ENCODE measurements around the gene C15orf62.

C15orf62 gene

GRCh38 chr15:40756938-40757337, 12.8 kb upstream of the C15orf62 start:
- DNase-seq, result no peak

- no peak for DNase-seq
Measured at GRCh38 chr15:40759961-40760360, 9.8 kb upstream of the C15orf62 start.

GRCh38 chr15:40762919-40763800, 6.6 kb upstream of the C15orf62 start:
- peak; percentile 49 for DNase-seq

DNA sequence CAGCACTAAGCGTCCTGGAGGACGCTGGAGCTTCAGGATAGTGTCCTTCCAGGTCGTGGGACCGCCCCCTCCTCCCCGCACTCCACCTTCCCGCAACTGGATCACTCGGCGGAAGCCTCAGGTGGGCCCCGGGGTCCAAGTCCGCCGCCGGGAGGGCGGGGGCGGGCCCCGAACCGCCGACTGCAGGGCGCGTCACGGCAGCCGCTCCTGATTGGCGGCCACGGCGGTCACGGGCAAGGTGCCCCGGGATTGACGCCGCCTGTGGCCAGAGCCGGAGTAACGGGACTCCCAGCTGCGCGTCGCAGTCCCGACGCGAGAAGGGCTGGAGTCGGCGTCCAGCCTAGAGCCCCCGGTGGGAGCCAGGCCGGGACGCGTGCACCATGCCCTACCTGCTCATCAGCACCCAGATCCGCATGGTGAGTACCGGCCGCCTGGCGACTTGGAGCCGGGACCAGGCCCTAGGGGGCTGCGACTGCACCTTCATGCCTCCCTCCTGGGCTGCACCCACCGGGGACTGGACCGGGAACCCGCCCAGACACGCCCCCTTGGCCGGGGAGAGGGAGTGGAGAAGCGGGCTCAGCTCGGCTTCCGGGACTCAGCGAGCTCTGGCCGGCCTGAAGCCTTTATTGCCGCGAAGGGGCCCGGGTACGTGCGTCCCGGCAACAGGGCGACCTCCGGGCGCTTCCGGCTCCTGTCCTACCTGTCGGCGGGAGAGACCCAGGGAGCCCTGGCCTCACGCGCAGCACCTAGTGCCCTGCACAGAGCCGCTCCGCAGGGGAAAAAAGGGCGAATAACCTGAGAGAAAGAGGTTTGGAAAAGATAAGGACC, 5.8 kb upstream of the C15orf62 start, which contains the start of gene GCHFR:
TSS of gene GCHFR (plus strand) at position 268 of the 828 bp plus-strand sequence. CDS start at position 381, 113 bp downstream.
- peak; percentile 23 for DNase-seq

GRCh38 chr15:40764629-40765103, 5.1 kb upstream of the C15orf62 start:
- no peak for DNase-seq

- DNase-seq, result no peak
Measured at GRCh38 chr15:40766194-40766815, 3.5 kb upstream of the C15orf62 start.

DNA sequence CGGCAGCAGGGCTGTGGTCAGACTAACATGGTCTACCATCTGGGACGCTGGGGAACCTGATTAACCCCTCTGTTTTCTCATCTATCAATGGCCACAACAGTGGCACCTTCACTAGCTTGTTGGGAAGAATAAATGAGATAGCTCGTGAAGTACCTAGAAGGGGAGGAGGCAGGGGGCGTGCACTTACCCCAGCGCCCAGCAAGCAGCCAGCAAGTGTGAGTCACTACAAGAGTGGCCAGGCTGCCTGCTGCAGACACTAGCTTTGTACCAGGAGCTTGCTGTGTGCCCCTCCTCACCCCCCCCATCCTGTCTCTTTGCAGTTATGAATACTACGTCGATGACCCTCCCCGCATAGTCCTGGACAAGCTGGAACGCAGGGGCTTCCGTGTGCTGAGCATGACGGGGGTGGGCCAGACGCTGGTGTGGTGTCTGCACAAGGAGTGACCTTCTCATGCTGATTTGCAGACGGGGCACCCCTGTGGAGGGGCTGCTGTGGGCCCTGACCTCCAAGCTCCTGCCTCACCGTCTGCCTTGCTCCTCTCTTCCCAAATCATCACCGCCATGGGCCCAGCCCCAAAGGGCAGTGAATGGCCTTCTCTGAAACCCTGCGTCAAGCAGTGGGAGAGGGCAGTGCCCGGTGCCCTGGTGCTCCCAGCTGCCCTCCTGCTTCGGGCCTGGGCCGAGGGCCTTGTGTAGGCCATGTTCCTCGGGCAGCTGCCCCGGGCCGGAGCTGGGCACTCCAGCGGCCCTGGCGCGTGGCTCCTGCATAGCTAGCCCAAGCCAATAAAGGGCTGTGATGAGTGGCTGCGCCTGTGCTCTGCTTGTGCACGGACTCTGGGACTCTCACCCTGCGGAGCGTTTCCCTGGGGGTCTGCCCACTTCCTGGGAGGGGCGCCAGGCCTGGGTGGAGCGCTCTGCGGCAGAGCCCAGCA, 2.6 kb upstream of the C15orf62 start:
- no peak for DNase-seq

DNA sequence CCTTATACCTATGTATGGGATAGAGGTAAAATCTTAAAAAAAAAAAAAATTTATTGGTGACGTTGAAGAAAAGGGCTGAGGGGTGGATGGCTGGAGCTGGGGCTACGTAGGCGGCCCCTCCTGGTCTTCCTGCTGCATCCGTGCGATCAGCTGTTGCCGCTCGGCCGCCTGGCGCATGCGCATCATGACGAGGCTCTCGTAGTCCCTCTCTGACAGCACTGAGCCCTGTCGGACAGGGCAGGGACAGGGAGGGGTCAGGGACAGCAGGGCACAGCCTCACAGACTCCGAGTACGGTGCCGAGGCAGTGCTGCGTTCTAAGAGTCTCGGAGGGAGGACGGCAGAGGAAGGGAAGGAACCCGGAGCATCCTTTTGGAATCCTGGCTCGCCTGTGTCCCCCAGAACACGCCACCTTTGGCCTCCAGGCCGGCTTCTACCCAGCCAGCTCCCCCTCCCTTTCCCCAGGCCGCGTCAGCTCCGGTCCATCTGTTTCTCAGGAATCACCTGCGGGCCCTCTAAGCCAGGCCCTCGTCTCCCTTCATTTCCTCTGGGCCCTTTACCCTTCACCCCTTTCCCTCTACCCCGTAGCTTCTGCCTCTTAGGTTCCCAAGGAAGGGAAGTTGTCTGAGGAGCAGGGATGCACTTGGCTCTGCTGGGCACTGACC, 1.8 kb upstream of the C15orf62 start:
- no peak for DNase-seq

DNA sequence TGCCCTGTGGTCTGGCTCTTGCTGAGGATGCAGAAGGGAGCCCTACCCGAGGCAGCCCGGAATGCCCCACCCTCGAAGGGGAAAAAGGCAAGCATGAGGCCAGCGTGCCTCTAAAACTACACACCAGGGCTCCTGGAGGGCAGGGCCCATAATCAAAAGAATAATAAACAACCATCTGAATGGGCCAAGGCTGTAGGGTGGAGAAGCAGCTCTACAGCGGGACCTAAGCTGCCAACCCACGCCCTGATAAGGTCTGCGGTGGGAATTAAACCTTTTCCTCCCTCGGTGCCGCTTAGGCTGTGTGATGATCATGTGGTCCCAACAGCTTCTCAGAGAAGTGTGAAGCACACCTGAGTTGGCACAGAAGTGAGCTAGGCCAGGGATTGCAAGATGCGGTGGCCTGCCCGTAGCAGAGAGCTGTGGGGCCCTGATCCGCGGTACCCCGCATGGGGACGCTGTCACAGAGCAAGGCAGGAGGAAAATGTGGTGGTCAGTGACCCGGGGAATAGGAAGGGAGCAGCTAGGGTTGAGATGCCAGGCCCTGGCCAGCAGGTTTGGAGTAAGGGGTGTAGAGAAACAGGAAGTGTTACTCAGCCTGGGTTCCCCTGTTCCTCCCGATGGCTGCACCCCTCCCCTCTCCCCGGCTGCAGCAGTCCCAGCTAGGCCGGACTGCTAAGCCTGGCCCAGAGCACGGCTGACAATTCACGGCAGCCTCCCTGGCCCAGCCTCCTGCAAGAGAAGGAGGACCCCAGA, 1.1 kb upstream of the C15orf62 start:
- DNase-seq, result no peak

DNA sequence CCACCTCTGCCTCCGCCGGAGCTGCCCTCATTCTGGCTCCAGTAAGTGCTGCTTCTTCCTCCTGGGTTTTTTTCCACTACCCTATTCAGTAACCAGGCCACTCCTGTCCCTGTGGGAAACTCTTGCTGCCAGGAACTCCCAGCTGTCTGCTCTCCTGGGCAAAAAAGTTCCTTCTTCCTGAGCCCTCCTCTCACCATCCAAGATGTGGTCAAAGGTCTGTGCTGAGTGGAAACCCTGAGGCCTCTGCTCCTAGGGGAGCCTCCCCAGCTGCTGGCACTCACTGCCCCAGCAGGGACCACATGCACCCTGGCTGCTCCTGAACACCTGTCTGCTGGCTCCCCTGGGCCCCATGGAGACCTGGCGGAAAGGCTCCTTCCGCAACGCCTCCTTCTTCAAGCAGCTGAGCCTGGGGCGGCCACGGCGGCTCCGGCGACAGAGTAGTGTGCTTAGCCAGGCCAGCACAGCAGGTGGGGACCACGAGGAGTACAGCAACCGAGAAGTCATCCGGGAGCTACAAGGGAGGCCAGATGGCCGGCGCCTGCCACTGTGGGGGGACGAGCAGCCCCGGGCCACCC, 454 bp downstream of the C15orf62 start:
- peak; percentile 46 for DNase-seq

DNA sequence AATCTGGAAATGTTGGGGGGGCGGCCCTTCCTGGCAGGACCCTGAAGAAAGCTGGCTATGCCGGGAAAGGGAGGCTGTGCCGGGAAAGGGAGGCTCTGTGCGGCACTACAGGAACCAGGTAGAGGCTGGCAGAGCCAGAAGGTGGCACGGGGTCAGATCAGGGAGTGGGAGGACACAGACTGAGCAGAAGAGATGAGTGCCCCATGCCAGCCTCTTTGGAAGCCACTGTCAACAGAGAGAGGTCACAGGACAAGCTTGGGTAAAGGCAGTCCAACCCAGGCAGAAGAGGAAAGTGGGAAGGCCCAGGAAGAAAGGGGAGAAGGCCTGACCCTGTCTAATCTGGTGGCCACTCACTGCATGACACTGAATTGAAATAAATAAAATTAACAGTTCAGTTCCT, 1.5 kb downstream of the C15orf62 start:
- no peak for DNase-seq

- no peak for DNase-seq
Measured at GRCh38 chr15:40772014-40772413, 2.2 kb downstream of the C15orf62 start.

GRCh38 chr15:40773496-40773895, 3.7 kb downstream of the C15orf62 start:
- no peak for DNase-seq

DNA sequence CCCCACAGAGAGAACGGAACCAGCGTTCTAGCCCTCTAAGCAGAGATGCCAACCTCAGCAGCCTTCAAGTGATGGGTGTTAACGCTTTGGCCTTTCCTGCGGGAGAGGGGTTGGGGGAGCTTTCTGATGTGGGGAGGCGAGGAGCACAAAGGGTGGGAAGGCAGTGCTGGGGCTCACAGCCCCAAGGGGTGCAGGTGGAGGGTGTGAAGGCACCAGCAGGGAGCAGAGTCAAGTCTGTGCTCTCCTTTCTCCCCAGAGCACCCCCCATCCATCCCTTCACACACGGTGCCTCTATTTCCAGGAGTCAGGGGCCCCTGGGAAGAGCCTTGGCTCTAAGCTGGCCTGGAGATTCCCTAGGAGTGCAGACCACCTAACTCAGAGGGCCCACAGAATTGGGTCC, 4.1 kb downstream of the C15orf62 start:
- no peak for DNase-seq

DNA sequence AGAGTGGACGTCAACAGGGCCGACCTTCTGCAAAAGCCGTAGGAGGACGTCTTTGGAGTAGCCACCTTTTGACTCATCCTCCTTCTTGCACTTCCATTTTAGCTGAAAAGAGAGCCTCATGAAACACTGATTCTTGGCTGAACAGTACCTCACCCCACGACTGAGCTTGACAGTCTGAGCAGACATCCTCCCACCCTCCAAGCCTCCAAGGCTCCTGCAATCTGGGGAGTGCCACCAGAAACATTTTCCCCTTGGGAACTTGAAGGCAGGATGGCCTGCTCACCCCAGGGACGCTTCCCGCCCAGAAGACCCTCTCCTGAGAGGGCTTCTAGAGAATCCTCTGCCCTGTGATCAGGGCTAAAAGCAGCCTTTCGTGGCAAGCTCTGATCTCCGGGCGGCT, 5.2 kb downstream of the C15orf62 start:
- DNase-seq, result no peak

GRCh38 chr15:40775740-40776536, 6.2 kb downstream of the C15orf62 start:
- DNase-seq, result no peak

DNA sequence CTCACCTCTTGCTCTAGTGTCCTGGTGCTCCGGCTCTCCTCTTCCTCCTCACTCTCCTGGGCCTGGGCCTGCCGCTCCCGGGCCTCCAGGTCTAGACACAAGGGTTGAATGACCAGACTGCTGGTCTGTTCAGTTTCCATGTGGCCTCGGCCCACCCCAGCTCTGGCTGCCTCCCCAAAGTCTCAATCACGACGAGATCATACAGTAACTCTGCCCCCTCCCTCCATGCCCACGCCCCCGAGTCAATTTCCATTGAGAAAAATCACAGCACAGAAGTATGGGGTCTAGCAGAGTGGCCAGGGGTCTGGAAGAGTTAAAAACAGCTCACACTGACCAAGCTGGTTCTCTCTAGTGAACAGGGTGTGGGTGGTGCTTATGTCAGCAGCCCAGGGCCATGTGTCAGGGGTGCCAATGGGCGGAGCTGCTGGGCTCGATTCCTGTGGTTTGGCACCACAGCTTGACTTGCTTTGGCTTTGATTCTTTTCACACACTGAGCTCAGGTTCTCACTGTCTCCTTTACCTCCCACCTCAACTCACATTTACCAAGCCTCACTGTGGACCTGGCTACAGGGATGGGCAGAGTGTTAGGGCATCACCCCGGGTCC, 6.9 kb downstream of the C15orf62 start:
- no peak for DNase-seq

GRCh38 chr15:40782609-40783227, 12.9 kb downstream of the C15orf62 start:
- DNase-seq, result peak; percentile 60

- DNase-seq, result no peak
Measured at GRCh38 chr15:40785164-40785563, 15.4 kb downstream of the C15orf62 start.
